Fibroblast of mammary gland (primary cell): ENCODE measurements around the gene CCL24.
A peak's percentile ranks its signal among the peaks of the same experiment; 100 is the strongest.

Source experiments
- DNase-seq: peaks from one replicate; pipeline ENCODE4 v3.0.0-alpha.2; 2010; ENCODE audit warnings: low read depth
- H3K4me3 ChIP-seq: 2 replicates; pipeline ENCODE4 v1.5.1; 2011; ENCODE audit warnings: low read depth, mild to moderate bottlenecking, low read length, moderate library complexity; ENCODE audit not compliant: control insufficient read depth
- TF ChIP-seq, protein P1 (sequence below): conservative IDR thresholded peaks from 2 replicates; pipeline ENCODE4 v1.5.1; 2011; ENCODE audit warnings: low read depth, low read length, inconsistent platforms; ENCODE audit not compliant: control insufficient read depth, insufficient read depth

Gene CCL24

GRCh38 chr7:75818472-75818871 is 4.9 kb upstream of the CCL24 start:
- DNase-seq = no peak
- TF ChIP-seq, protein P1, sequence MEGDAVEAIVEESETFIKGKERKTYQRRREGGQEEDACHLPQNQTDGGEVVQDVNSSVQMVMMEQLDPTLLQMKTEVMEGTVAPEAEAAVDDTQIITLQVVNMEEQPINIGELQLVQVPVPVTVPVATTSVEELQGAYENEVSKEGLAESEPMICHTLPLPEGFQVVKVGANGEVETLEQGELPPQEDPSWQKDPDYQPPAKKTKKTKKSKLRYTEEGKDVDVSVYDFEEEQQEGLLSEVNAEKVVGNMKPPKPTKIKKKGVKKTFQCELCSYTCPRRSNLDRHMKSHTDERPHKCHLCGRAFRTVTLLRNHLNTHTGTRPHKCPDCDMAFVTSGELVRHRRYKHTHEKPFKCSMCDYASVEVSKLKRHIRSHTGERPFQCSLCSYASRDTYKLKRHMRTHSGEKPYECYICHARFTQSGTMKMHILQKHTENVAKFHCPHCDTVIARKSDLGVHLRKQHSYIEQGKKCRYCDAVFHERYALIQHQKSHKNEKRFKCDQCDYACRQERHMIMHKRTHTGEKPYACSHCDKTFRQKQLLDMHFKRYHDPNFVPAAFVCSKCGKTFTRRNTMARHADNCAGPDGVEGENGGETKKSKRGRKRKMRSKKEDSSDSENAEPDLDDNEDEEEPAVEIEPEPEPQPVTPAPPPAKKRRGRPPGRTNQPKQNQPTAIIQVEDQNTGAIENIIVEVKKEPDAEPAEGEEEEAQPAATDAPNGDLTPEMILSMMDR = no peak
- no peak overlapping the region for H3K4me3 ChIP-seq

DNA sequence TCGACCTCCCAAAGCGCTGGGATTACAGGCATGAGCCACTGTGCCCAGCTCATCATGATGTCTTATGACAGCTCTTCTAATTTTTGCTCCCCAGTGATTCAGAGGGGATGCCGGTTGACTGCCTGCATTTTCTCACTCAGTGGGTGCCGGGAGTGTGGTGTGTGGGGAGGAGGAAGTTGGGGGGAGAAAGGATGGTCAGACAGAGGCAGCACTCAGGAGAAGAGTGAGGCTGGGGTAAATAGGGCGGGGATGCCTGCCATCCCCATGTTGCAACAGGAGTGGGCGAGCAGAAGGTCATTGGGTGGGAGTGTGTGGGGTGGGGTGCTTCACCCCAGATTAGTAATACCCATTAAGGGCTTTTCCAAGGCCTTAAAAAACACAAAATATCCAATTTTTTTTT is 3.5 kb upstream of the CCL24 start:
- no peak overlapping the region for H3K4me3 ChIP-seq
- no peak for DNase-seq
- TF ChIP-seq, protein P1 = no peak

GRCh38 chr7:75815418-75816064 is 1.9 kb upstream of the CCL24 start:
- TF ChIP-seq, protein P1 = no peak
- no peak overlapping the region for H3K4me3 ChIP-seq
- no peak for DNase-seq

- TF ChIP-seq, protein P1 = no peak
- DNase-seq = no peak
- no peak overlapping the region for H3K4me3 ChIP-seq
Measured at GRCh38 chr7:75814407-75814947, 871 bp upstream of the CCL24 start.

GRCh38 chr7:75813084-75813483 is 522 bp downstream of the CCL24 start:
- peak; percentile 13 for DNase-seq
- no peak overlapping the region for H3K4me3 ChIP-seq
- TF ChIP-seq, protein P1 = no peak

DNA sequence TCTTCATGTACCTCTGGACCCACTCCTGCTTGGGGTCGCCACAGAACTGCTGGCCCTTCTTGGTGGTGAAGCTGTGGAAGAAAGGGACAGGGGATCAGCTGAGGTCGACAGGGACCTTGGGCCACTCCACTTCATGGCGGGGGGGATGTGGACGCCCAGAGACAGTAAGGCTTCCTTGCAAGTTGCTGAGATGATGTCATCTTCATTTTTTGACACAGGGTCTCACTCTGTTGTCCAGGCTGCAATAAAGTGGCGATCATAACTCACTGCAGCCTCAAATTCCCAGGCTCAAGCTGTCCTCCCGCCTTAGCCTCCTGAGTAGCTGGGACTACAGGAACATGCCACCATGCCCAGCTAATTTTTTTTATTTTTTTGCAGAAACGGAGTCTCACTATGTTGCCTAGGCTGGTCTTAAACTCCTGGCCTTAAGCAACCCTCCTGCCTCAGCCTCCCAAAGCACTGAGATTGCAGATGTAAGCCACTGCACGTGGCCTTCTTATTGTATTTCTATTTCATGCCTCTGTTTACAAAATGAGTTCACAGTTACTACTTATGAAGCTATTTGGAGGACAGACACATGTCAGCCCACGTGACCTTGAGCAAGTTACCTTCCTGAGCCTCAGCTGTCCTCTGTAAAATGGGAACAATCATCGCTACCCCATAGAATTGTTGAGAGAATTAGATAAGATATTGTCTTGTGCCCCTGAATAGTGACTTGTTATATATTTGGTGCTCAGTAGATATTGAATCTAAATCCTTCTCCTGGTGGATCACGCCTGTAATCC is 1.5 kb downstream of the CCL24 start:
- TF ChIP-seq, protein P1 = no peak
- no peak overlapping the region for H3K4me3 ChIP-seq
- DNase-seq = no peak
